ENCODE data around the gene MOB3B.

Gene MOB3B

DNA sequence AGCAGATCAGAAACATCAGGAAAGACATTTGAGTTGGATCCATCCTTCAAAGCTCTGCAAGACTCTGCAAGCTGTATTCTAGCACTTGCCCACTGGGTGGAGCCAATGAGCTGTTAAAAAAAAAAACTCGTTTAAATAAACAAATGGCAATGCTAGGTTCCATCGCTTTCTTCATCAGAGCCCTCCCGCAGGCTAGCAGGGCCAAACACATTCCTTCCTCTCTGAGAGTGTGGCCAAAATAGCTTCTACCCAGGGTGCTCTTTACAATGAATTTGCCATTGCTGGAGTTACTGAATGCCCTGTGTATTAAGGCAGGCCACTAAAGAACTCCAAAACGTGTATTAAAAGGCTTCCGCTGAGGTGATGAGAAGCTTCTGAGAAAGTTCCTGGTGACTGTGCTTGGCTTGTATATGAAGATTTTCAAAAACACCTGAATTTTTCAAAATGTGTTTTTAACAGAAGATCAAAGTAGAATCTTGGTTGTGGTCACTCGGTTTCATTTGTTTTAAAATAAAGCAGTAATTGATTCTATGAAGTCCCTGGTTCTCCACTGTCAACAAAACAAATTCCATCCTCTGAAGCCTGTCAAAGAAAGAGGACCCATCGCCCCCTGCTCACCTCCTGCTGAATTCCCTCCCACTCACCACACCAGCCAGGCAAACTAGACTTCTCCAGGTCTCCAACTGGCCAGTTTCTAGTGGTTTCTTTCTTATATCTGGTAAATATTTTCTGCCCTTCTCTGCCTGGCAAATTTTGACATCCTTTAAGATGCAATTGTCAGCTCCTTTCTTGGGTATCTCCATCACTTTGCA, 196.2 kb downstream of the MOB3B start:
- peak; percentile 39 for DNase-seq

DNA sequence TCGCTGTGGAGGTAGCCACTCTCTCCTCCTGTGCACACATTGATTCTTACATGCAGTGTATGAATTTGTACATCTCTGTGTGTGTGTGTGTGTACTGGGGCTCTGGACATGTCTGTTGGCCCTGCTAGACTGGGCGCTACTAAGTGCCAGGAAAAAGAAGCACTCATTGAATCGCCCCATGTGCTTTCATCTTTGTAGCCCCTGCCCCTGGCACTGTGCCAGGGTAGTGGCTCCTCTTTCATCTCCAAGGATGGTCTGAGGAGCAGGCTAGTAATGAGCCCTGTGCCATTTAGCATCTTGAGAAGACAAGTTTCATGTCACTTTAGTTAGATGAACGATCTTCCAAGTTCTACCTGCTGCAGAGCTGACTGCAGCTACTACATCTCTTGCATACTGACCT, 198.2 kb downstream of the MOB3B start:
- DNase-seq = no peak

DNA sequence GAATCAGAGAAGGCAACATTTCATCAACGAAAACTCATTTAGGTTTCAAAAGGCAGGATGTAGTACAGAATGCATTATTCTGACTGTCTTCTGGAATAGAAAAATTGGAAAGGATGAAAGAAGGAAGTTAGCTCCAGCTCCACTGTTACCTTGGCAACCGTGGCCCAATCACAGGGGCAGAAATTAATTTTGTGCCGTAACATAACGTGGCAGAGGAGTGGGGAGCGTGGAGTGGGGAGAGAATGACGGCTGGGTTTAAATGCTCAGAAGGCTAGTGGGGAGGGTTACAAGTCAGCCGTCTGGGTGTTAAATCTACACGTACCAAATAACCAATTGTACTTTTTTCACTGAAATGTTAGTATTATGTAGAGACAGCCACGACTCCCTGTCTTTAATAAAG, 200.3 kb downstream of the MOB3B start:
- DNase-seq = no peak

DNA sequence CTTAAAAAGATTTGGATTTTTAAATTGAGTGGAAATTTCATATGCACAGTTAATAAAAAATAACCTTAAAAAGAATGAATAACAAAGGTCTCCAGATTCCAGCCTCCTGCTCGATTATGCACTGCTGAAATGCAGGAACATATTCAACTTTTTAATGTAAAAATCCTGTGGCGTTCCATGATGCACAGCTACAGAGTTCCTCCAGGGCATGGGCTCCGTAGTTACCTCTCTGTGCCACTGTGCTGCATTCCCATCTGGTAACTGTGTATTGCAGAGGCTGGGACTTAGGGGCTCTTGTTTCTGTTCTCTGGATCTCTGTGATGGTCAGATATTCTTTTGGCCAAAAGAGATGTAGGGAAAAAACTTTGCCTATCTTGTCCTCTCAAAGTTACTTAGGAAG, 201.1 kb downstream of the MOB3B start:
- DNase-seq = no peak

DNA sequence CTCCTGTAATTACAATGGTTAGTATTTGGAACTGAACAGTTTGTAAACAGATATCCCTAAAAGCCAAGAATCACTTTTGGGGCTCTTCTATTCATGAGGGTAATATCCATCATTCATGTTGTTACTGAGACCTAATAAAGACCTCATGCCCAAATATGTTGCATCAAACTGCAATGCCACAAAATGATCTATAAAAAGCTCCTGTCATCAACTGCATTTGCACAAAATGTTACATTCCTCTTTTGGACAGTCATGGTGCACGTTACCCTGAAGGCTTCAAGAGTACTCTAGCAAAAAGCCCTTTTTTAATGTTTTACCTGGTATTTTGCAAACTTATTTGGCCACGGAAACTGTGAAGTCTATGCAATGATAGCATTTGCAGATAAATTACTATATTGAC, 218.4 kb downstream of the MOB3B start:
- DNase-seq = no peak

DNA sequence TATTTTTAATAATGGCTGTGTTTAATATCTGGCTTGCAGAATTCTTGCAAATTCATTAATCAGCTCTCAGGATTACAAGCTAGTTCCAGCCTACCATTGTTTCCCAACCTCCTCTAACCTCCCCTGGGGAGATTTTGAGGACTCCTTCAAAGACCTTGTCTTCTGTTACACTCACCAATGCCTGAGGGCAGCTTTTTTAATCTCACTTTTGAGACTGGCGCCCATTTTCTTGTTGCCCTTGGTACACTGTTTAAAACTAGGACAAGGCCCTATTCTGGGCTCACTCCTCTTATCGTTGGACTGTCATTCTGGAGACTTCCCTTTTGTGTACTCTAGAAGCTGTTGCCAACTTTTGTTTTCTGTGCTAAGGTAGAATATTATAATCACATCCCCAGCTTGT, 219.0 kb downstream of the MOB3B start:
- no peak for DNase-seq

DNA sequence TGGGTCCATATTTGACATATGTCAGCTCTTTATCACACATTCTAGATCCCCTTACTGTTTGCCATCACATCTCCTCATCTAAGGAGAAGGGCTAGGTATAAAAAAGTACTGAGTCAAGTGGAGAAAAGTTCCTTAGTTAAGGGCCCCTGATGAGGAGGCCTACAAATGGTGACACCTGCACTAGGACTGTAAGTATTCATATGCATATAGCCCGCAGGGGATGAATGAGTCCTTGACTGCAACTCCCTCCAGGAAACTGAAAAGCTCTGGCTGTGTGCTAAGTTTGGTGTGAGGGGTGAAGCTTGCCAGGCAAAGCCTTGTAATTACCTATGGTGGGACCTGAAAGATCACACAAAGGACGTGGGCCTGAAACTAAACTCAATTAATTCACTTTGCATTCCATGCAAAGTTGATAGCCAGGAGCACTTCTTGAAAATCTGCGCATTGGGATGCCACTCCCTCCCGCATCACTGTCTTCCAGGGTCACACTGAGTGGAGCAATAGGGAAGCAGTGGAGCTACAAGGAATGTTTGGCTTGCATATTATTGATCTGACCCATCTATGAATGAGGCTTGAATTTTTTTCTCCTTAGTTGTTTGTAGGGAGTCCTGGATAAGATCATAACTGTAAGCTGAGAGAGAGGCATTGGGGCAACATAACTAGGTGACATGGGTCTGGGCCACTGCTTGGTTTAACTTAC, 220.8 kb downstream of the MOB3B start:
- DNase-seq = no peak

DNA sequence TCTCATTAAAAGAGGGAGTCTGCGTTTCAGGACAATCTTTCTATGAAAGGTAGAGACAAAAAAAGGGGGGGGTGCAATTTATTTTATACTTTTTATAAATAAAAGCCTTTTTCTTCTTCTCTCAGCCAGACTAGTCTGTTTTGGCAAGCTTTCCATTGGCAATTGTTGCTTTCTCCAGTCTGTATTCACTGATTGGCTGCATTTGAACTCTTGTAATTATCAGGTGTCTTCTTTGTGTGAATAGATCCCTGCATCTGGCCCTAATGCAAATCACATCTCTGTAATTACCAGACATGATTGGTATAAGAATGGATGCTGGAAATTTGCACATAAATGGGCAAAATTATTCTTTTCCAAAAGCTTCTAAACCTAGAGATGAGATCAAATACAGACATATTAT, 225.1 kb downstream of the MOB3B start:
- no peak for DNase-seq

DNA sequence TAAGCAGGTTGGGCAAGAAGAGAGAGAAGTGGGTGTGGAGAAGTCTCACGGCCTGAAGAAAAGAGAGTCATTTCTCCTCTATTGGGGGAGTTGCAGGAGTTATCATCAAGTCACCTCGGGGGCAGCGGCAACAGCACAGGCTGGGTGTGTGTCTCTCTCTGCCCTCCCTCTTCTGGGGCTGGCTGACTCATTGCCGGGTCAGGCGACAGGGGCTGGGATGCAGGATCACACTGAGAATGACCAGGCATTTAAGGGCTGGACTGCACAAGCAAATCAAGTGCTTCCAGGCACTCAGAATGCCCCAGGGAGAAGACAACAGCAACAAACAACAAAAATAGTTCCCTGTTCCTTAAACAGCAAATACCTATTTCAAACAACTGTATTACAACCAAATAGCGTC, 226.4 kb downstream of the MOB3B start:
- DNase-seq = no peak

DNA sequence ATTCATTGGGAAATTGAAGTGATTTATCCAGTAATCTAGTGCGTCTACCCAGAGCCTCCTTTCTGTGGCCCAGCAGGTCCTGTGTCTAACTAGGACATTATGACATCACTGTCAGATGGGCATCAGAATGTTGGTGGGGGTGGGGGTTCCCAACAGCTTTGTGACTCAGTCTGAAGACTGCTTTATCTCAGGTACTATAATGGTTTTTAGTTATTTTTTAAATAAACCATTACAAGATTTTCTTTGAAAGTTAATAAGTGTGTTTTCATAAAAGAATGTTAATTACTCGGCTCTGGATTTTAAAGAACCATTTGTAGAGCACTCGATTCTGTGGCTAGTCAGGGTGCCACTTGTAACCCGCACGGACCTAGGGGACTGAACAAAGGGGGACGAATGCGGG, 232.6 kb downstream of the MOB3B start, which contains the start of gene EQTN:
TSS of gene EQTN (minus strand) at position 101 of the 400 bp plus-strand sequence. CDS start at position 6, 95 bp downstream.
- DNase-seq = no peak

DNA sequence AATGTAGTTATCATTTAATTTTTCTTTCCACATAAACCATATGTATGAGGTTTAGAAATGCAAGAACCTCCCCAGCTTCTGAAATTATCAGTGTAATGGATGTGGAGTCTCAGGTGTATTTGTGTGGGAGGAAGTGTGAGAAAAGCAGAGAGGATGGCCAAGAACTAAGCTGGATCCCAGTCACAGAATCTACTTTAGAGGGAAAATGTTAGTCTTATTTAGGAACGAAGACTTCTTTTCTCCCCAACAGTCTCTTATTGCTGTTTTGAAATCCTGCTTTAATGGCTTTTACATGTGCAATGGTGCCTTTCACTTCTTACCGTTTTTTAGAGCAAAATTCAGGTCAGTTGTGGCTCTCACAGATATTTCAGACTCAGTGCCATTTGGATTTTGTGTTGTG, 235.6 kb downstream of the MOB3B start:
- no peak for DNase-seq

DNA sequence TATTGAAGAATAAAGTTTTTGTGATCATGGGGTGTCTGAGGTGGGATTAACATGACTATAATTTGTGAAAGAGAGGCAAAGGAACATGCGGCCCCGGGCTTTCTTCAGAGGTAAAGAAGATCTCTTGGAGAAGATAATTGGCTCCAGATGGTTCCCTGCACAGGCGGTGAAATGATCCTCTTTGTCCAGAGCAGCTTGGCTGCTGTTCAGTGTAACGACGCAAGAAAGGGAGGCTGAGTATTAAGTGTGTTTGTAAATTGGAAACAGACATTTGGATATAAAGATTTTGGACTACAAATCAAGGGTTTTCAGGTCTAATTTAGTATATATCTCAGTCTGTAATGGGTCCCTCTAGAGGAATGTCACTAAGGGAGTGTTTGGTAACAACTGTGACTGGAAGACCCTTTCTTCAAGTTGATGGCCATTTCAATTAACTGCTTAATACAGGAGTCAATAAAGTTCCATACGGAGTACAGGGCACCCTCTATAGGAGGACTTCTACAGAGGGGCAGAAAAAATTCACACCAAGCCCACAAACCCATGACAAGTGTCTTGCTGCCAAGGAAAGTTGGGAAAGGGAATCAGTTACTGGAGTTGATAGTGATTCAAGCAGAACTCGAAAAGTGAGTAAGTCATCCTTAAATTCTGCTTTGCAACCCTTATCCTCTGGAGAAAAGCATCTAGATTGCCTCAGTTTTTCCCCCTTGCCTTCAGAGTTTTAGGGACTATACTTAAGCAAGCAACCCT, 236.8 kb downstream of the MOB3B start:
- DNase-seq = no peak

DNA sequence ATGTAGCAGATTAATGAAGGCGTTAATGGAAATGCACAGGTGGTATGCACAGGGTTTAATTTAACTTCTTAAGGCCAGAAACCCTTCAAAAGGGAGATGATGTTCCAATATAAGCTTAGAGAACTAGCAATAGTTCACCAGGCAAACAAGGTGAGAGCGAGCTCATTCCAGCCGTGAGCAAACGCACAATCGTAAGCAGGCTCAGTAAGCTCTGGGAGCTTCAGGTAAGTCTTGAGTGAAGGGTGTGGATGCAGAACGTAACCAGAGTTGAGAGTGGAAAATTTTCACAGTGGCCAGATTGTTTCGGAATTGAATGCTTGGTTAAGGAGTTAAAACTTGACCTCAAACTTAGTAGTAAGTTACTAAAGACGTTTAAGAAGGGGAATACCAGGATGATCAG, 238.3 kb downstream of the MOB3B start:
- DNase-seq = no peak

DNA sequence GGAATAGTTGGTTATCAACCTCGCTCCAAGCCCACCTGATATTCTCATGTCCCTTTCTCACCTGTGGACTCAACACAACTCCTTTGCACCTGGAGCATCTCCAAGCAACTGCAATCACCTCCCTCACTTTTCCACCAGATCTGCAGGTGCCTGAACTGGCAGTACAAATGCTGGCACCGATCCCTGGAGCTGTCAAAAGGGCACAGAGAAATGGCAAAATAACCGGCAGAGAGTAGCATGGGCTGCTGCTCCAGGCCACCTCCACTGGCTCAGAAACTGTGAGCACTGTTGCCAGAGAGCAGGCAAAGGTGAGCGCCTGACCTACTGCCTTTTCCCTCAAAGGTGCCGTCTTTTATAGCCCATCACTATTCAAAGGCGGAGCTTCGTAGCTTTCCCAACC, 247.3 kb downstream of the MOB3B start:
- no peak for DNase-seq

DNA sequence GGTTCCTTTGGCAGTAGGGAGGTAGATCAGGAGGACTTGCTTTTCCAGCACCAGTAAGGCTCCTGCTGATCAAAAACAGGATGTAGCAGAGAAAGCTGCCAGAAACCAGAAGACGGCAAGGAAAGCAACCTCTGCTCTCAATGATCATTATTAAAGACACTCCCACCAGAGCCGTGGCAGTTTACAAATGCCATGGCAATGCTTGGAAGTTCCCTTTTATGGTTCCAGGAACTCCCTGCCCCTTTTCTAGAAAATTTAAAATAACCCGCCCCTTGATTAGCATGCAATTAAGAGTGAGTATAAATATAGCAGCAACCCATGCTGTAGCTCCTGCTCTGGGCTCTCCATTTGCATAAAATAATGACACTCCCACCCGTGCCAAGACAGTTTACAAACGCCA, 248.8 kb downstream of the MOB3B start:
- no peak for DNase-seq

DNA sequence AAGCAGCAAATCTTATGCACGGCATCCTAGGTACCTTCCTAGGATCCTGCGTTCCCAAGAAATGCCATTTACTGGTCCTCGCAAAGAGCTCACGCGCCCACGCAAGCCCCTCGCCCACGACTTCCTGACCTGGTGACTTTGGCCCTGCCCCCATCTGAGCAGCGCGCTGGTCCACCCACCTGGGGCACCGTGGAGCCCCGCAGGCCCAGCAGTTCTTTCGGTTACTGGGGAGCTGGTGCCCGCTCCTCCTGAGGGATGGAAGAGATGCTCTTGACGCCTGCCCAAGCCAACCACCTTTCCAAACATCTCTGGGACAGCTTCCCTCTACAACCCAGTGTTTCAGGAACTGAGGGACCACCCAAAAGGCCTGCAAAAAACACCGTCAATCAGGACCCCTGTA, 249.4 kb downstream of the MOB3B start:
- no peak for DNase-seq

DNA sequence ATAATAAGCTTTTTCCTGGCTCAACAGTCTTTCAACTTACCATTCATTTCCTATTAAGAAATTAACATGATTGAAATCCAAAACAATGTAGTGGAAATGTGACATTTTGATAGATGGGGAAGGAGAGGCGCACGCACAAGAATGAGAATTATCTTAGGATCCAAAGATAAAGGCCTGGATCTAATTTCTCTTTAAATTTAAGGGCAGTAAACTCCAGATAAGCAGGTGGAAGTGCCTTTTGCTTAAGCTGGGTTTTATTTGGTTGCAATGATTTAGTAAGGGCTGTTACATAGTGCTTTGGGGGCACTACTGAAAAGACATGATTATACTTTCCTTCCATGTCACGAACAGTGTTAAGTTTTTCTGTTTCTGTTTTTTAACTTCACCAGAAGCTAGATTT, 250.0 kb downstream of the MOB3B start:
- no peak for DNase-seq

DNA sequence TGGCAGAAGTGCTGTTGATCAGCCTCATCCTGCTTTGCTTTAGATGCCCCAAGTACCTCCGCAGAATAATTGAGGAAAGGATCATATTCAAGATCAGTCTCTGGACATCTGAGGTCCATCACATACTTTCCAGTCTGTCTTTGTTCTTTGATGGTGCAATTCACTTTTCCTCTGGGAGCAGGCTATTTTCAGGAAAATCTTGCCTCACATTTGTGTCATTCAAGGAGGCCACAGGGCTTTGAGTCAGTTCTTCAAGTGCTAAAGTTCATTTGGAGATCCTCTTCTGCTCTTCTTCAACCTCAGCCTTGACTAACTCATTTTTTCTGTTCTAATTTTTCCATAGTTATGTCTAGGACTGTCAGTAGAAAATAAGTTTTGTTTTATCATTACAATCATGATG, 251.2 kb downstream of the MOB3B start:
- DNase-seq = no peak

DNA sequence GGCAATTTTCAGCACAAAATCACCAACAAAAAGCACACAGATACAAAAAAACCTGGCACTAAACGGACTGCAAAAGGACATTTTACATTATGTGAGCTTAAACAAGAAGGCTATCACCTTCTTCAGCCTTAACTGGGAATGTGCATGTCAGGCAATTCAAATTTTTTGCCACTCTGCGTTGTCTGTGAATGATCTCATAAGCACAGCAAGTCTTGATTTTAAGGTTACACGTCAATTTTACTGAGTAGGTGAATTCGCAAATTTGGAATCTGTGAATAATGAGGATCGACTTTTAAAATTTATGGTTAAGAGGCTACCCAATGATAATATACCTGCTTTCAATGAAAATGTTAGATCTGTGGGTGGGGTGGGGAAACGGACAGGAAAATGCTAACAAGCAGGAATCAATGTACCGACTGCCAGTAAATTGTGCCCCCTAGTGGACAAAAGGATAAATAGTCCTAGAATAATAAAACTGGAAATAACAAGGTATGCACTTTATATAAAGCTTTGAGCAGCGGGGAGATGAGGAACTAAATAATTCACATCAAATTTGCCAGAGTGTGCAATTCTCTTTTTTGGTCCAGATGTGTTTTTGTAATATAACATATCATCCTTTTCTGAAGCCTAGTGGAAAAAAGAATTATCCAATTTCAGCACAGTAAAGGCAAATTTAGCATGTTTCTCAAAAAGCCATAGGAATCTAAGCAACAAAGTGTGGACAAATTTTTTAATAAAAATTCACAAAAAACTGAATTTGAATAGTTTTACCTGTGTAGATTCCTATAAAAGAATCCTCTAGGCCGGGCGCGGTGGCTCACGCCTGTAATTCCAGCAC, 253.2 kb downstream of the MOB3B start:
- peak; percentile 5 for DNase-seq

Data from NCI-H187 treated with DMSO at 0.1 percent for 48 hours (cell line).